Vein endothelial cell (primary cell): Measurements from ENCODE around the gene LMNTD1. TPM values are rescaled to one million over a fixed set of nuclear protein-coding genes. Genes with fewer than 3 reads are reported as not detected.

Experiments
- small RNA-seq: library from RNA; depleted of rRNA; stranded (forward); fragments of <200 nt; gene quantifications from one replicate; pipeline ENCODE3, GENCODE V24; 2012
- total RNA-seq: library from RNA; depleted of rRNA; stranded (reverse); fragments of >200 nt; gene quantifications from 2 replicates; pipeline ENCODE4 v1.2.3, GENCODE V29; 2012

LMNTD1 gene, protein sequence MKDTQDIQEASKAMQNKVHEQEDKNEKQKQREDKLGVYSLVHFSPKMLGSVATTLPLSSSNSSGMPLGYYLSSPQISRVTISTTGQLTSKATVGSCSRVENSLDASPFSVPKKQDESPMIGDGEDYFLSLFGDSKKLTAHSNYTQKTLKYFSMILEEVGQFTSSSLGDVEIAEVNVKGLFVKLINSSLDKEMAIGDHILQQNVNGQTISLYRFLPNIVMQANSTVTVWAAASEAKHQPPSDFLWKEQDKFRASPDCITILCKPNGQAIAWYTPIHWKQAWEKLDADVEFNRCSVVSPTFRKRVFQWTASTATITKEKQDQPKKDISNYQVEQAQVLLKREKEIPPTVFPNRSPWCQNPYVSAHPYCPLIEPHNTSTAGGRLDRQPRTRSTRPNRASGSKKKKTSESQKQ
- total RNA-seq: 0.29 TPM in 1 of 2 replicates, not detected in the other

DNA sequence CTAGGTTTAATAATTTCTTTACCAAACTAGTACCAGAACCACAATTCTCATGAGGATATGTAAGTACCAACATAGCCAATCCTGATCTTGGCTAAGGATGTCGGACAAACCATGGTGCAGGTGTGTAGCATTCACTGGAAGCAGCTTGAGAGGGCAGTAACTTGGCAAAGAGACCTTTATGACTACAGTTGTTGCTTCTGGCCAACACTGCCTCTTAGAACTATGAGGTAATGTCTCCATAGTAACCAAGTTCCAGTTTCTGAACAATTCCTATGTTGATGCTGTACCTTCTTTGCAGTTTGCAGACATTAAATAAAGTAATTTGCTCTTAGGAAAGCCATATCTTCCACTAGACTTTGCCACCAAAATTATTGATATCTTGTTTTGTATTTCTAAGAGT lies at the start of gene LMNTD1:
Gene LMNTD1, minus strand, starts transcription at position 186 of the 400 bp plus-strand sequence. CDS start 324 bp downstream, outside the sequence.

Small RNA genes lying within 50 kb of the gene (small RNA-seq; reads per million reads assigned to genes)
- not detected for gene TUBB4BP1
